Endothelial cell of umbilical vein (primary cell): ENCODE results near the gene AGBL3.

Experiments
- JUN ChIP-seq: IDR thresholded peaks from 2 replicates; pipeline ENCODE4 v1.6.1; 2011; ENCODE audit warnings: borderline replicate concordance, low read depth; ENCODE audit not compliant: insufficient read length, insufficient read depth
- POLR2AphosphoS5 ChIP-seq: IDR thresholded peaks from 2 replicates; pipeline ENCODE4 v1.6.1; 2012; ENCODE audit warnings: low read depth, mild to moderate bottlenecking, control low read depth, low read length, moderate library complexity; ENCODE audit not compliant: insufficient read depth
- TF ChIP-seq, protein P1 (sequence below), 2 donors: IDR thresholded peaks; 1 replicate in 1 of 2; 2 replicates in 1 of 2; pipeline ENCODE4 v1.5.1; 2011; ENCODE audit warnings: low read length in 2 of 2, mild to moderate bottlenecking in 2 of 2, moderate library complexity in 2 of 2, control low read depth in 1 of 2, inconsistent platforms in 1 of 2, low read depth in 1 of 2; ENCODE audit not compliant: insufficient read depth in 1 of 2; ENCODE audit errors: extremely low read depth in 1 of 2

DNA sequence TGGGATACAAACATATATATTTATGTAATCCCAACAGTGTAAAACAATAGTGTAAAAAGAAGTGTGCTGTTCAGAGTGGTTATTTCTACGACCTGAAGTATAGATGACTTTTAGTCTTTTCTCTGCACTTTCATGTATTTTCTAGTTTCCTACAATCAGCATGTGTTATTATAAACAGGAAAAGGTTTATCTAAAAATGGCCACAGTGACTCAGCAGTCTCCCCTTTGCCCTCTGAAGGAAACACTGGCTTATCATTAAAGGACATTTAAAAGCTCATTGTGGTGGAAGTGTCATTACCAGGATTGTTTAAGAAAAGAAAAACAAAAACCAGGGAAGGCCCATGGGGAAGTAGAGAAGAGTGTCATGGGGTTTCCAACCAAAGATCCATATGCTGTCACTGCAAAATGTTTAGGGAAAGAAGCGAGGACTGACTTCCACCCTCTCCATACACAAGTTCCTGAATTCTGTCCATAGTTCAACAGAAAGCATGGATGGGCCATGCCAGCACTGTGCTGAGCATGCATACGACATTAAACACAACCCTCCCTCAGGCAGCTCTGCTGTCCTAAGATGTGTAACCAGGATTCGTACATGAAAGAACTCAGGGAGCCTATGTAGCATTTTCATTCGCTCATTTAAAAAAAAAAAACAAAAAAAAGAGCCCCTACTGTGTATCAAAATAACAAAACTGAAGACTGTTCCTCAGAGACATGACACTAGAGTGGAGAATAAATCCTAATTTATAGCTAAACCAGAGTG, 174.0 kb downstream of the AGBL3 start:
- TF ChIP-seq, protein P1, sequence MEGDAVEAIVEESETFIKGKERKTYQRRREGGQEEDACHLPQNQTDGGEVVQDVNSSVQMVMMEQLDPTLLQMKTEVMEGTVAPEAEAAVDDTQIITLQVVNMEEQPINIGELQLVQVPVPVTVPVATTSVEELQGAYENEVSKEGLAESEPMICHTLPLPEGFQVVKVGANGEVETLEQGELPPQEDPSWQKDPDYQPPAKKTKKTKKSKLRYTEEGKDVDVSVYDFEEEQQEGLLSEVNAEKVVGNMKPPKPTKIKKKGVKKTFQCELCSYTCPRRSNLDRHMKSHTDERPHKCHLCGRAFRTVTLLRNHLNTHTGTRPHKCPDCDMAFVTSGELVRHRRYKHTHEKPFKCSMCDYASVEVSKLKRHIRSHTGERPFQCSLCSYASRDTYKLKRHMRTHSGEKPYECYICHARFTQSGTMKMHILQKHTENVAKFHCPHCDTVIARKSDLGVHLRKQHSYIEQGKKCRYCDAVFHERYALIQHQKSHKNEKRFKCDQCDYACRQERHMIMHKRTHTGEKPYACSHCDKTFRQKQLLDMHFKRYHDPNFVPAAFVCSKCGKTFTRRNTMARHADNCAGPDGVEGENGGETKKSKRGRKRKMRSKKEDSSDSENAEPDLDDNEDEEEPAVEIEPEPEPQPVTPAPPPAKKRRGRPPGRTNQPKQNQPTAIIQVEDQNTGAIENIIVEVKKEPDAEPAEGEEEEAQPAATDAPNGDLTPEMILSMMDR (IDR thresholded peaks at IDR 0.05; ENCODE audit: extremely low read depth in 1 of 2, insufficient read depth in 1 of 2, low read depth in 1 of 2, low read length in 2 of 2) = no peak
- TF ChIP-seq POLR2AphosphoS5 = peak; percentile 87
- peak; percentile 98 for TF ChIP-seq JUN
